GM12878 (cell line): ENCODE data around the gene SNAI3. TPM values are rescaled to one million over a fixed set of nuclear protein-coding genes. Genes with fewer than 3 reads are reported as not detected.

ENCODE experiments used
- ATAC-seq: fragments of 200-7000 bp; cut with Tn5 transposase; 3 replicates; pipeline ENCODE4 v1.9.1; 2020; ENCODE audit warnings: mild to moderate bottlenecking, moderate library complexity
- BruUV-seq: library from RNA; stranded (reverse); fragments of 400-500 nt; replicated peaks from 2 replicates; lab custom pipeline; 2021; lab: Mats Ljungman, UMichigan
- CTCF ChIA-PET: fragments of 300-600 bp; sonication (Branson Sonifier 250); formaldehyde crosslinking; extraction: SDS; loops from one replicate; lab custom pipeline; 2021; ENCODE audit warnings: inconsistent platforms; lab: Yijun Ruan, JAX
- POLR2A ChIA-PET: fragments of 350-600 bp; formaldehyde crosslinking; extraction: SDS; loops from one replicate; lab custom pipeline; 2021; ENCODE audit warnings: inconsistent platforms; lab: Charles Lee
- RAD21 ChIA-PET: fragments of 300-600 bp; sonication (Branson Sonifier 250); formaldehyde crosslinking; loops from one replicate; lab custom pipeline; 2023; ENCODE audit warnings: antibody characterized with exemption; ENCODE audit not compliant: unreplicated experiment; lab: Charles Lee
- SMC1A ChIA-PET: fragments of 300-600 bp; sonication (Branson Sonifier 250); formaldehyde crosslinking; loops from one replicate; lab custom pipeline; 2023; ENCODE audit not compliant: unreplicated experiment, uncharacterized antibody; lab: Charles Lee
- DNase-seq: peaks from one replicate; pipeline ENCODE4 v3.0.0-alpha.2; 2011; ENCODE audit warnings: low read depth, low spot score
- FAIRE-seq: peaks from 3 replicates; lab custom pipeline; 2011; peaks lifted over from hg19 to GRCh38; lab: Jason Lieb, UNC
- H2AFZ ChIP-seq: 2 replicates; pipeline ENCODE4 v1.6.0; 2011; ENCODE audit warnings: low read depth, low read length, control low read depth; ENCODE audit not compliant: control insufficient read depth
- H3K27ac ChIP-seq: 2 replicates; pipeline ENCODE4 v1.5.1; 2011; ENCODE audit warnings: control low read depth; ENCODE audit not compliant: control insufficient read depth, insufficient read depth
- H3K27me3 ChIP-seq, 2 experiments: replicated peaks in 1 of 2; 2 replicates each; pipeline versions ENCODE4 v1.6.0 to v1.6.1; 2011; ENCODE audit warnings: low read length in 1 of 2; ENCODE audit not compliant: control insufficient read depth in 2 of 2, insufficient read depth in 2 of 2
- H3K36me3 ChIP-seq, 2 experiments: 2 replicates each; pipeline ENCODE4 v1.5.1; 2011; ENCODE audit warnings: low read length in 1 of 2; ENCODE audit not compliant: control insufficient read depth in 2 of 2, insufficient read depth in 2 of 2
- H3K4me1 ChIP-seq: 2 replicates; pipeline ENCODE4 v1.6.1; 2011; ENCODE audit warnings: mild to moderate bottlenecking, low read length, moderate library complexity, mixed read lengths; ENCODE audit not compliant: control insufficient read depth, insufficient read depth
- H3K4me2 ChIP-seq: 2 replicates; pipeline ENCODE4 v1.6.0; 2011; ENCODE audit warnings: control low read depth; ENCODE audit not compliant: control insufficient read depth, insufficient read depth
- H3K4me3 ChIP-seq: fragments of 200-600 bp; sonication (generic); 2 replicates; pipeline ENCODE4 v1.5.1; 2016
- H3K79me2 ChIP-seq: 2 replicates; pipeline ENCODE4 v1.6.0; 2011; ENCODE audit warnings: low read length; ENCODE audit not compliant: control insufficient read depth, insufficient read depth
- H3K9ac ChIP-seq: 2 replicates; pipeline ENCODE4 v1.8.0; 2011; ENCODE audit warnings: low read length, control low read depth, mixed read lengths; ENCODE audit not compliant: control insufficient read depth, insufficient read depth
- H3K9me3 ChIP-seq: replicated peaks from 3 replicates; pipeline ENCODE4 v1.5.1; 2011; ENCODE audit warnings: mild to moderate bottlenecking, low read length; ENCODE audit not compliant: control insufficient read depth, insufficient read depth
- H4K20me1 ChIP-seq: 2 replicates; pipeline ENCODE4 v1.6.0; 2011; ENCODE audit not compliant: control insufficient read depth, insufficient read depth
- BMI1 ChIP-seq: fragments of 450-650 bp; IDR thresholded peaks from 2 replicates; pipeline ENCODE4 v1.6.1; 2016; ENCODE audit warnings: mild to moderate bottlenecking, moderate library complexity, borderline replicate concordance
- DPF2 ChIP-seq: fragments of 450-650 bp; IDR thresholded peaks from 2 replicates; pipeline ENCODE4 v1.6.1; 2017; ENCODE audit warnings: mild to moderate bottlenecking
- ESRRA ChIP-seq: IDR thresholded peaks from 2 replicates; pipeline ENCODE4 v1.6.1; 2012; ENCODE audit warnings: mild to moderate bottlenecking, low read length, improper control_type of control experiment
- MAX ChIP-seq: IDR thresholded peaks from 2 replicates; pipeline ENCODE4 v1.6.1; 2012; ENCODE audit warnings: low read depth, low read length, improper control_type of control experiment
- MEF2B ChIP-seq: fragments of 450-650 bp; IDR thresholded peaks from 2 replicates; pipeline ENCODE4 v1.6.1; 2018; ENCODE audit warnings: mild to moderate bottlenecking, moderate library complexity; ENCODE audit not compliant: partially characterized antibody, poor library complexity, severe bottlenecking
- NFYB ChIP-seq: IDR thresholded peaks from 2 replicates; pipeline ENCODE4 v1.6.1; 2011; ENCODE audit warnings: low read depth, mild to moderate bottlenecking, low read length, improper control_type of control experiment, moderate library complexity; ENCODE audit not compliant: insufficient read depth
- NKRF ChIP-seq: fragments of 450-650 bp; conservative IDR thresholded peaks from 2 replicates; pipeline ENCODE4 v1.6.1; 2017; ENCODE audit warnings: mild to moderate bottlenecking, moderate library complexity
- RB1 ChIP-seq: fragments of 450-650 bp; formaldehyde crosslinking; IDR thresholded peaks from 2 replicates; pipeline ENCODE4 v1.6.1; 2017; ENCODE audit warnings: mild to moderate bottlenecking, borderline replicate concordance
- SKIL ChIP-seq: fragments of 450-650 bp; IDR thresholded peaks from 2 replicates; pipeline ENCODE4 v1.6.1; 2017; ENCODE audit warnings: mild to moderate bottlenecking, low read depth, inconsistent platforms; ENCODE audit not compliant: poor library complexity, severe bottlenecking
- SMARCA5 ChIP-seq: fragments of 450-650 bp; IDR thresholded peaks from 2 replicates; pipeline ENCODE4 v1.6.1; 2017; ENCODE audit warnings: mild to moderate bottlenecking
- SMC3 ChIP-seq: IDR thresholded peaks from 2 replicates; pipeline ENCODE4 v1.6.1; 2011; ENCODE audit warnings: low read length, improper control_type of control experiment, borderline replicate concordance
- SREBF2 ChIP-seq: IDR thresholded peaks from 2 replicates; pipeline ENCODE4 v1.6.1; 2012; ENCODE audit warnings: mild to moderate bottlenecking, low read length
- ZNF384 ChIP-seq: IDR thresholded peaks from 2 replicates; pipeline ENCODE4 v1.6.1; 2012; ENCODE audit warnings: low read depth, mild to moderate bottlenecking, low read length, improper control_type of control experiment, borderline replicate concordance
- WGBS: methylation state at CpG from one replicate; pipeline ENCODE4 v1.1.6; 2016; ENCODE audit warnings: low lambda C conversion rate; ENCODE audit not compliant: insufficient replicate concordance, insufficient coverage; ENCODE audit errors: missing lambda C conversion rate; 5-methylcytosine and 5-hydroxymethylcytosine counted together
- in situ Hi-C: fragments of 300-500 bp; cut with MboI; formaldehyde crosslinking; loops from 9 replicates; pipeline ENCODE4 v1.14.3; 2018; ENCODE audit warnings: mixed read lengths
- intact Hi-C: fragments of 100-400 bp; cut with micrococcal nuclease; formaldehyde crosslinking; loops from one replicate; pipeline ENCODE4 v1.14.2; 2022; ENCODE audit not compliant: unreplicated experiment
- polyA plus RNA-seq, 11 experiments: library from polyadenylated mRNA; depleted of rRNA in 4 of 11; unstranded in 6 of 11; stranded (reverse) in 5 of 11; fragments of >200 nt; fragmentation: Nextera tagmentation in 4 of 11; fragmentation: Illumina TruSeq in 1 of 11; extraction: Ambion mirVana in 4 of 11; extraction: Trizol in 1 of 11; gene quantifications; 1 replicate in 1 of 11; 2 replicates in 10 of 11; pipeline versions ENCODE4 v1.2.1 to v1.2.3, GENCODE V29; 2011 to 2016; ENCODE audit warnings: inconsistent platforms in 2 of 11, missing spikeins in 2 of 11, low read depth in 1 of 11
- total RNA-seq, 4 experiments: library from RNA; depleted of rRNA in 3 of 4; stranded (reverse); fragments of >200 nt in 3 of 4; fragmentation: Illumina TruSeq in 1 of 4; extraction: Trizol in 1 of 4; gene quantifications; 2 replicates each; pipeline versions ENCODE4 v1.2.1 to v1.2.3, GENCODE V29; 2013 to 2021
- TF ChIP-seq, protein P1 (sequence below): IDR thresholded peaks from 2 replicates; pipeline ENCODE4 v1.6.1; 2012; ENCODE audit warnings: low read length, inconsistent platforms
- TF ChIP-seq, protein P2 (sequence below): fragments of 150-350 bp; IDR thresholded peaks from 2 replicates; pipeline ENCODE4 v1.6.1; 2014; ENCODE audit warnings: mild to moderate bottlenecking, low read depth, low read length

Gene SNAI3
- total and polyA plus RNA-seq, 10 of the 15 experiments (the other 5 are each of a cell fraction or from before 2014, with no cell fraction given) = 0.21 to 7.4 (median 3.0) TPM

DNA sequence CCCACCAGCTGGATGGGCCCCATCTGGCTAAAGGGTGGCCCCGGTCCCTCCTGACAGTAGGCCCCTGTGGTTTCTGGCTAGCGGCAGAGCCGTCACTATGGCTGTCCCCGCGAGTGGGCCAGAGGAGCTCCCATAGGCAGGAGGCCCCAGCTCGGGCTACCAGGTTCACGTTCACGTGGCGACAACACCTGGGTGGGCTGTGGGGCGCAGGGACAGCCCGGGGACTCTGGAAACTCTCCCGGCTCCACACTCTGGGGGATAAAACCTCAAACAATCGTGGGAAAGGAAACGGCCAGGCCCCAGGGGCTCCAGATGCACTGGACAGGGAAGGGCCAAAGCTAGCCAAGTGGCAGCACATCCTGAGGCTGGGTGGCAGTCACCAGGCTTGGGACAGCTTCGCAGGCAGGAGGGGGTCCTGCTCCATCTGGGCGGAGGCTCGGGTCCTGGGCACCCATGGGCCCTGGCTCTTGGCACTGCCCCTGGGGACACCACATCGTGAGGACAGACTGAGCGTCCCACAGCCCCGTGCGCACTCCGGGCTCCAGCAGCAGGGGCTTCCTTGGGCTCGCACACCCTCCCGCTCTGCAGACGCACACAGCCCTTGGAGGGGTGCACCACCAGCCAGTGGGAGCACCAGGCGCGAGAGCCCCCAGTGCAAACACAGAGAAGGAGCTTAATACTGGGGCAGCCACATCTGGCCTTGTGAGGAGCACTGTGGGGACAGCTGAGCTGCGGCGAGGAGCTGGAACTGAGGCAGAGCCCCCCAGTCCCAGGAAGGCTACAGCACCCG is 15.5 kb upstream of the SNAI3 start:
- Histone ChIP-seq H3K27me3 (no peaks in the 10 kb centered on the region), H3K27ac (peak overlapping the region; percentile 90), H3K9ac (peak overlapping the region; percentile 75), H3K36me3 (peaks cover 0 to 7% of the 10 kb centered on the region in 2 experiments; a peak in 2 of 4 replicates), H3K79me2 (peaks cover 44% of the 10 kb centered on the region), H3K9me3 (no peaks in the 10 kb centered on the region), H2AFZ (no peak overlapping the region), H3K4me1 (peaks cover 56% of the 10 kb centered on the region), H4K20me1 (no peaks in the 10 kb centered on the region), H3K4me3 (peak overlapping the region; percentile 90), H3K4me2 (peak overlapping the region; percentile 95)
- ATAC-seq (no peak), FAIRE-seq (no peak), DNase-seq (no peak)
- RAD21 ChIA-PET = interaction anchor here (1.0 to 2.5 kb wide), 3 partner anchors 16 to 516 kb away, joined by 3 to 10 read pairs (median 3); partner anchors contain the start of gene ZNF778
- SMC1A ChIA-PET = interaction anchor here (1.3 to 2.9 kb wide), 3 partner anchors 14 to 130 kb away, joined by 3 to 13 read pairs (median 7); no protein-coding TSS in a partner anchor
- CTCF ChIA-PET = interaction anchor here (0.5 to 3.3 kb wide), 11 partner anchors 14 to 515 kb away, joined by 3 to 26 read pairs (median 6); partner anchors contain the start of gene MVD
- WGBS = 40% methylated on average over 30 of the region's 30 CpGs
- POLR2A ChIA-PET = interaction anchor here (0.6 to 2.3 kb wide), 5 partner anchors 15 to 131 kb away, joined by 3 to 6 read pairs (median 5); partner anchors contain the start of genes MVD and SNAI3
- in situ Hi-C loops (no loop called here), intact Hi-C loops (loop anchor here (1.0 kb wide), 1 partner anchor 20 kb away; no protein-coding TSS in a partner anchor)
- no TSS peak for BruUV-seq
- no peak for TF ChIP-seq SMARCA5
- no peak for TF ChIP-seq MEF2B
- TF ChIP-seq SREBF2 = no peak
- no peak for TF ChIP-seq RB1
- no peak for TF ChIP-seq ESRRA
- no peak for TF ChIP-seq ZNF384
- TF ChIP-seq, protein P1, sequence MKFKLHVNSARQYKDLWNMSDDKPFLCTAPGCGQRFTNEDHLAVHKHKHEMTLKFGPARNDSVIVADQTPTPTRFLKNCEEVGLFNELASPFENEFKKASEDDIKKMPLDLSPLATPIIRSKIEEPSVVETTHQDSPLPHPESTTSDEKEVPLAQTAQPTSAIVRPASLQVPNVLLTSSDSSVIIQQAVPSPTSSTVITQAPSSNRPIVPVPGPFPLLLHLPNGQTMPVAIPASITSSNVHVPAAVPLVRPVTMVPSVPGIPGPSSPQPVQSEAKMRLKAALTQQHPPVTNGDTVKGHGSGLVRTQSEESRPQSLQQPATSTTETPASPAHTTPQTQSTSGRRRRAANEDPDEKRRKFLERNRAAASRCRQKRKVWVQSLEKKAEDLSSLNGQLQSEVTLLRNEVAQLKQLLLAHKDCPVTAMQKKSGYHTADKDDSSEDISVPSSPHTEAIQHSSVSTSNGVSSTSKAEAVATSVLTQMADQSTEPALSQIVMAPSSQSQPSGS = no peak
- no peak for TF ChIP-seq NFYB
- TF ChIP-seq, protein P2, sequence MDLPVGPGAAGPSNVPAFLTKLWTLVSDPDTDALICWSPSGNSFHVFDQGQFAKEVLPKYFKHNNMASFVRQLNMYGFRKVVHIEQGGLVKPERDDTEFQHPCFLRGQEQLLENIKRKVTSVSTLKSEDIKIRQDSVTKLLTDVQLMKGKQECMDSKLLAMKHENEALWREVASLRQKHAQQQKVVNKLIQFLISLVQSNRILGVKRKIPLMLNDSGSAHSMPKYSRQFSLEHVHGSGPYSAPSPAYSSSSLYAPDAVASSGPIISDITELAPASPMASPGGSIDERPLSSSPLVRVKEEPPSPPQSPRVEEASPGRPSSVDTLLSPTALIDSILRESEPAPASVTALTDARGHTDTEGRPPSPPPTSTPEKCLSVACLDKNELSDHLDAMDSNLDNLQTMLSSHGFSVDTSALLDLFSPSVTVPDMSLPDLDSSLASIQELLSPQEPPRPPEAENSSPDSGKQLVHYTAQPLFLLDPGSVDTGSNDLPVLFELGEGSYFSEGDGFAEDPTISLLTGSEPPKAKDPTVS = no peak
- TF ChIP-seq SKIL = no peak
- no peak for TF ChIP-seq MAX
- TF ChIP-seq DPF2 = no peak
- no peak for TF ChIP-seq NKRF
- no peak for TF ChIP-seq SMC3
- no peak for TF ChIP-seq BMI1
